ENCODE measurements around the gene SMPX. TPM values are rescaled to one million over a fixed set of nuclear protein-coding genes. Genes with fewer than 3 reads are reported as not detected.

Gene SMPX
- total and polyA plus RNA-seq, 7 donors: 207 to 863 (median 427) TPM

DNA sequence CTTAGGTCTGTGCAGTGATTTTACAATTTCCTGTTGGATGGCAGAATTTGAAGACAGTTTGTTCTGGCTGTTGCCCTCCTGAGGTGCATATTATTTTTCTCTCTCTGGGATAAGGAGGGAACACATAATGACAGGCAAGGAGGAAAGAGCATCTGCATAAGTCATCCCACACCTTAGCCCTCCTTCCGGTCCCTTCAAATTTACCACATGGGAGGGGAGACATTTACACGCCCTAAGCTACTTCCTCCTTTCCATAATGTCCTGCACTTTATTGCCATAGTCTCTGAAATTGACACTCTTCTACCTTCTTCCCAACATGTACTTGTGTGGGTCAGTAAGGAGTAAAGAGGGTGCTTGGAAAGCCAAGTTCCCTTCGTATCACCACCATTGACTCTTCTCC, 13.9 kb downstream of the SMPX start:
- DNase-seq: no peak
- peaks cover 0 to 5% (median 0%) of the 10 kb centered on the region in 3 donors for H3K27me3 ChIP-seq (ENCODE audit: insufficient read depth in 3 of 3, low read length in 2 of 3)
- peak overlapping the region; percentile 30 for H3K27ac ChIP-seq
- no peak overlapping the region for H3K4me3 ChIP-seq
- H3K9me3 ChIP-seq: no peaks in the 10 kb centered on the region
- ATAC-seq: no peak
- 68 to 75% (median 68%) methylated on average over 3 of the region's 3 CpGs for WGBS, 3 donors
- peaks cover 32% of the 10 kb centered on the region for H3K4me1 ChIP-seq
- no peaks in the 10 kb centered on the region for H3K36me3 ChIP-seq (ENCODE audit: insufficient read depth in 1 of 2, low read depth in 1 of 2)
- intact Hi-C loops (cut with DNase I): loop anchor here in 1 of 2 donors (10.0 kb wide), 1 partner anchor 1219 kb away; no protein-coding TSS in a partner anchor
- TF ChIP-seq, protein P1, sequence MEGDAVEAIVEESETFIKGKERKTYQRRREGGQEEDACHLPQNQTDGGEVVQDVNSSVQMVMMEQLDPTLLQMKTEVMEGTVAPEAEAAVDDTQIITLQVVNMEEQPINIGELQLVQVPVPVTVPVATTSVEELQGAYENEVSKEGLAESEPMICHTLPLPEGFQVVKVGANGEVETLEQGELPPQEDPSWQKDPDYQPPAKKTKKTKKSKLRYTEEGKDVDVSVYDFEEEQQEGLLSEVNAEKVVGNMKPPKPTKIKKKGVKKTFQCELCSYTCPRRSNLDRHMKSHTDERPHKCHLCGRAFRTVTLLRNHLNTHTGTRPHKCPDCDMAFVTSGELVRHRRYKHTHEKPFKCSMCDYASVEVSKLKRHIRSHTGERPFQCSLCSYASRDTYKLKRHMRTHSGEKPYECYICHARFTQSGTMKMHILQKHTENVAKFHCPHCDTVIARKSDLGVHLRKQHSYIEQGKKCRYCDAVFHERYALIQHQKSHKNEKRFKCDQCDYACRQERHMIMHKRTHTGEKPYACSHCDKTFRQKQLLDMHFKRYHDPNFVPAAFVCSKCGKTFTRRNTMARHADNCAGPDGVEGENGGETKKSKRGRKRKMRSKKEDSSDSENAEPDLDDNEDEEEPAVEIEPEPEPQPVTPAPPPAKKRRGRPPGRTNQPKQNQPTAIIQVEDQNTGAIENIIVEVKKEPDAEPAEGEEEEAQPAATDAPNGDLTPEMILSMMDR (IDR thresholded peaks at IDR 0.05): no peak

DNA sequence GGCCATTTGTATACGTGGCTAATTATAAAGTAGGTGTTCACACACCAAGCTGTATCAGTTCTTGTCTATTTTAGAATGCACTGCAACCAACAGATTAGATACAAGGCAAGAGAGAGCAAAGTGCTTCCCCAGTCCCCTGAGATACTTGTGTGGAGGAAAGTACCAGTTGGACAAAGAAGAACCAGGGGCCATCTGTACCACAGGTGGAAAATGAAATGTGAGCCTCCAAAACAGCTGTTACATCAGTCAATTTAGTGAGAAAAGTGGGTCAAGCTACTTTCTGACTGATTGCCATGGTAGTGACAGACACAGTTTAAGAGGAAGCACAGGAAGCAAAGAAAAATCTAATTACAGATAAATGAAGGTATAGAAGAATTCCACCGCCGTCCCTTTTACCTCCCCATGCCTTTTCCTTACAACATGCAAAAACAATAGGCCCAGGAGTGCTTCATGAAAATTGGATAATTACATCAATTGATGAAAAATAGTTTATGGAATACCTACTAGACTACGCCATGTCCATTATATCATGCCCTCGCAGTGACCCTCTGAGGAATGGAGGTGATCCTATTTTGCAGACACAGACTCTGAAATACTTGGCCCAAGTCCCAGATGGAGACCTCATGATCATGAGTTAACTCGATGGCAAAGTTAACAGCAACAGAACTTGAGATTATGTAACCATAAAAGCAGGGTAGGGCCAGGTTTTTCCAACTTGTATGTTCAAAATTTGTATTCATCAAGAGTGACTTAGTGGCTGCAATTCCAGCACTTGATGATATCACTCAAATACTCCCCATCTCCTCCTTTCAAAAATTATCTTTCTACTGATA, 15.8 kb downstream of the SMPX start:
- WGBS, 3 donors: 17 to 31% (median 29%) methylated on average over 6 of the region's 6 CpGs
- TF ChIP-seq, protein P1 (IDR thresholded peaks at IDR 0.05): no peak
- no peaks in the 10 kb centered on the region for H3K27me3 ChIP-seq (ENCODE audit: insufficient read depth in 3 of 3, low read length in 2 of 3)
- no peaks in the 10 kb centered on the region for H3K9me3 ChIP-seq
- no peak overlapping the region for H3K4me3 ChIP-seq
- H3K27ac ChIP-seq: peak overlapping the region; percentile 78
- intact Hi-C loops (cut with DNase I): loop anchor here in 1 of 2 donors (10.0 kb wide), 1 partner anchor 1217 kb away; no protein-coding TSS in a partner anchor
- DNase-seq (no peak), ATAC-seq (peak; percentile 52 to 64 (median 54))
- H3K36me3 ChIP-seq (ENCODE audit: insufficient read depth in 1 of 2, low read depth in 1 of 2): peaks cover 0 to 3% of the 10 kb centered on the region in 2 donors
- H3K4me1 ChIP-seq: peaks cover 29% of the 10 kb centered on the region

DNA sequence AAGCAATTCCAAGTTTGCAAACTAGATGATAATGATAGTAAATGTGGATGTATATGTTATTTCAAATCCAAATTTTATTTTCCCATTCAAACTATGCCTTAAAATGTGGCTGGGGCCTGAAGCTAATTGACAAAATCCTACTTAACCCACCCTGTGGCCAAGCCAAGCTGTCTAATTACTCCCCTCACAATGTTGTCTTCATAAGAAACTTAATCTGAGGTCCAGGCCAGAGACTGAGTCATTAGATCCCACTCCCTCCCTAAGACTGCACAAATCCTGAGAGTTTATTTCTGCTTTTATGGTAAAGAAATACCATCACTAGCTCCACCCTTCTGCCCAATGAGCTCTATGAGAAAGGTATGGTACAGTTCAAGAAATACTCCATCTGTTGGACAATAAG, 16.6 kb downstream of the SMPX start:
- Histone ChIP-seq H3K4me3 (no peak overlapping the region), H3K27ac (peak overlapping the region; percentile 78), H3K4me1 (peaks cover 29% of the 10 kb centered on the region), H3K27me3 (ENCODE audit: insufficient read depth in 3 of 3, low read length in 2 of 3) (no peaks in the 10 kb centered on the region), H3K9me3 (no peaks in the 10 kb centered on the region), H3K36me3 (ENCODE audit: insufficient read depth in 1 of 2, low read depth in 1 of 2) (peaks cover 0 to 10% of the 10 kb centered on the region in 2 donors)
- intact Hi-C loops (cut with DNase I): loop anchor here in 1 of 2 donors (10.0 kb wide), 1 partner anchor 1217 kb away; no protein-coding TSS in a partner anchor
- ATAC-seq: no peak
- no peak for DNase-seq
- TF ChIP-seq, protein P1 (IDR thresholded peaks at IDR 0.05): no peak

DNA sequence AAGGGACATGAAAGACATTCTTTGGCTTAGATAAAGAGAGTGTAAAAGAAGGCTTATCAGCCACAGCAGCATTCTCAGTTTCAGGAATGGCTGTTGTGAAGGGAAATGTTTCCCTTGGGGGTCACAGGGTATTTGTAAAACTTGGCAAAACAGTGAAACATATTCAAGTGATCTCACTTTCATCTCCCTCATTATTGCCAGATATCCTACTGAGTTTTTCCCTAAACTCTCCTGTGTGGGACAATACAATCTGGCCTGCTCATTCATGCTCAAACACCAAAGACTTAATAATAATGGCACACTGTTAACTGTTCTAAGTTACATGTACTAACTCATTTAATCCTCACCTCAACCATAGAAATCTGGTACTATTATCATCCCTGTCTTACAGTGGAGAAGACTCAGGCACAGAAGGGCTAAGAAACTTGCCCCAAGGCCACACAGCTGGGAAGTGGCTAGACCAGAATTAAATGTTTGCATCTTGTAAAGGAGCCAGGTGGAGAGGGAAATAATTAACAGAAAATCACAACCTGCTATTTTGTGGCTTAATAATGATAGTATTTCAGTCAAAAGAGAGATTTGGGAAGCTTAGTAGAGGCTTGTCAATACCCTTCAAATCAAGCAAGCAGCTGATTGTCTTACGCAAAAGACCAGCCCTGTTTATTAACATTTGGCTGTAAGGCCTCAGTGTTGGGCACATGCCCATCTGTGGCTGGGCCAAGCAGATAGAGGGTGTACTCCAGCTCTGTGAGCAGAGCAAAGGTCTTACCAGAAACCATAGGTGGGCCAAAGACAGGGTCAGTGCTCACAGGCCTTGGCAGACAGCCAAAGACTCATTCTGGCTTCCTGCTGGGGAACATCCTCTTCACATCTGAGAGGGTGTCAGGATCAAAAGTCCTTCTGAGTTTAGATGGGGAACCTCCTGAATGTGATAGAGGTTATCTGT, 17.3 kb downstream of the SMPX start:
- intact Hi-C loops (cut with DNase I): loop anchor here in 1 of 2 donors (10.0 kb wide), 1 partner anchor 1216 kb away; no protein-coding TSS in a partner anchor
- Histone ChIP-seq H3K9me3 (no peaks in the 10 kb centered on the region), H3K4me3 (no peak overlapping the region), H3K27ac (peak overlapping the region; percentile 78), H3K4me1 (peaks cover 28% of the 10 kb centered on the region), H3K27me3 (ENCODE audit: insufficient read depth in 3 of 3, low read length in 2 of 3) (peaks cover 0 to 3% (median 0%) of the 10 kb centered on the region in 3 donors), H3K36me3 (ENCODE audit: insufficient read depth in 1 of 2, low read depth in 1 of 2) (peaks cover 0 to 18% of the 10 kb centered on the region in 2 donors)
- WGBS, 3 donors: 15 to 50% (median 31%) methylated on average over 1 of the region's 1 CpG
- TF ChIP-seq, protein P1 (IDR thresholded peaks at IDR 0.05): no peak
- DNase-seq: peak; percentile 34 to 70
- ATAC-seq: peak; percentile 58 to 70 (median 66)
